Mesodermal cell (in vitro differentiated cells): ENCODE results near the gene DNAJC1.
"Not testable (repeated sequence)": the region's sequence is repeated elsewhere in the genome, so short reads cannot be mapped to it uniquely, and the experiment has no call there.

Experiments
- H3K27ac ChIP-seq: 2 replicates; pipeline ENCODE4 v1.7.0; 2013; ENCODE audit warnings: mild to moderate bottlenecking, low read depth, low read length, moderate library complexity; ENCODE audit not compliant: severe bottlenecking
- H3K36me3 ChIP-seq: 2 replicates; pipeline ENCODE4 v1.7.1; 2013; ENCODE audit warnings: mild to moderate bottlenecking, low read length, moderate library complexity; ENCODE audit not compliant: control insufficient read depth, insufficient read depth
- H3K4me1 ChIP-seq: one replicate; pipeline ENCODE4 v1.7.1; 2013; ENCODE audit warnings: mild to moderate bottlenecking, low read length; ENCODE audit not compliant: insufficient read depth, control insufficient read depth, poor library complexity, severe bottlenecking
- H3K4me3 ChIP-seq: 2 replicates; pipeline ENCODE4 v1.7.0; 2013; ENCODE audit warnings: low read length, control low read depth, mild to moderate bottlenecking; ENCODE audit not compliant: insufficient read depth, poor library complexity, severe bottlenecking; ENCODE audit errors: extremely low read depth
- H3K9me3 ChIP-seq: 2 replicates; pipeline ENCODE4 v1.7.1; 2013; ENCODE audit warnings: mild to moderate bottlenecking, low read length, moderate library complexity; ENCODE audit not compliant: control insufficient read depth
- WGBS, 2 experiments: methylation state at CpG; one replicate each; pipeline ENCODE4 v1.1.5; 2013; ENCODE audit warnings: missing lambda C conversion rate in 2 of 2; ENCODE audit not compliant: insufficient coverage in 2 of 2; 5-methylcytosine and 5-hydroxymethylcytosine counted together

DNAJC1 gene

GRCh38 chr10:21717437-21718054 is 286.0 kb downstream of the DNAJC1 start:
- not testable (repeated sequence) for H3K4me3 ChIP-seq, H3K9me3 ChIP-seq, H3K27ac ChIP-seq
- peaks cover 19% of the 10 kb centered on the region for H3K4me1 ChIP-seq
- H3K36me3 ChIP-seq = peaks cover 35% of the 10 kb centered on the region
- 100% methylated on average over 1 of the region's 3 CpGs; no CpG with 5 or more reads in 1 of the 2 experiments for WGBS, 2 experiments

GRCh38 chr10:21715531-21716195 is 287.9 kb downstream of the DNAJC1 start:
- Histone ChIP-seq H3K9me3 (no peaks in the 10 kb centered on the region), H3K27ac (peak overlapping the region; percentile 80), H3K4me3 (no peak overlapping the region), H3K4me1 (peaks cover 15% of the 10 kb centered on the region), H3K36me3 (peaks cover 45% of the 10 kb centered on the region)
- WGBS, 2 experiments = 64 to 92% methylated on average over 1 of the region's 2 CpGs

GRCh38 chr10:21712975-21713374 is 290.6 kb downstream of the DNAJC1 start:
- WGBS, 2 experiments = 91 to 93% methylated on average over 2 to 4 of the region's 4 CpGs
- Histone ChIP-seq H3K4me1 (peaks cover 11% of the 10 kb centered on the region), H3K9me3 (no peaks in the 10 kb centered on the region), H3K27ac (peak overlapping the region; percentile 53), H3K36me3 (peaks cover 53% of the 10 kb centered on the region), H3K4me3 (no peak overlapping the region)

- H3K4me1 ChIP-seq = no peaks in the 10 kb centered on the region
- H3K27ac ChIP-seq = no peak overlapping the region
- H3K36me3 ChIP-seq = peaks cover 47% of the 10 kb centered on the region
- H3K4me3 ChIP-seq = no peak overlapping the region
- 100% methylated on average over 2 of the region's 3 CpGs; no CpG with 5 or more reads in 1 of the 2 experiments for WGBS, 2 experiments
- H3K9me3 ChIP-seq = no peaks in the 10 kb centered on the region
Observed at GRCh38 chr10:21707498-21707897, 296.0 kb downstream of the DNAJC1 start.
